GM19397 (cell line): ENCODE results near the gene PLAAT5.

ENCODE experiments used
- ATAC-seq: cut with Tn5 transposase; IDR thresholded peaks from one replicate; pipeline ENCODE4 v1.9.1; 2021; ENCODE audit warnings: mild to moderate bottlenecking, moderate library complexity; ENCODE audit not compliant: unreplicated experiment

Gene PLAAT5

GRCh38 chr11:63516109-63516508 is 25.1 kb upstream of the PLAAT5 start:
- ATAC-seq = no peak

GRCh38 chr11:63512816-63513215 is 21.8 kb upstream of the PLAAT5 start:
- ATAC-seq = no peak

GRCh38 chr11:63511048-63511748 is 20.2 kb upstream of the PLAAT5 start:
- ATAC-seq = no peak

- ATAC-seq = no peak
Observed at GRCh38 chr11:63510360-63511047, 19.5 kb upstream of the PLAAT5 start.

- no peak for ATAC-seq
Observed at GRCh38 chr11:63508745-63509144, 17.8 kb upstream of the PLAAT5 start.

- no peak for ATAC-seq
Observed at GRCh38 chr11:63508009-63508408, 17.0 kb upstream of the PLAAT5 start.

- no peak for ATAC-seq
Observed at GRCh38 chr11:63507511-63507910, 16.5 kb upstream of the PLAAT5 start.

GRCh38 chr11:63506876-63507275 is 15.9 kb upstream of the PLAAT5 start:
- no peak for ATAC-seq

- ATAC-seq = no peak
Observed at GRCh38 chr11:63505857-63506528, 15.0 kb upstream of the PLAAT5 start, which contains the start of gene LGALS12. TSS of gene LGALS12 (plus strand) at chr11:63506084. CDS start at chr11:63506459, 375 bp downstream.

- no peak for ATAC-seq
Observed at GRCh38 chr11:63504933-63505586, 14.1 kb upstream of the PLAAT5 start.

GRCh38 chr11:63504054-63504453 is 13.1 kb upstream of the PLAAT5 start:
- no peak for ATAC-seq

GRCh38 chr11:63503492-63503891 is 12.5 kb upstream of the PLAAT5 start:
- ATAC-seq = no peak

GRCh38 chr11:63502252-63502820 is 11.4 kb upstream of the PLAAT5 start:
- no peak for ATAC-seq

GRCh38 chr11:63501236-63501635 is 10.3 kb upstream of the PLAAT5 start:
- no peak for ATAC-seq

- ATAC-seq = no peak
Observed at GRCh38 chr11:63499874-63500273, 8.9 kb upstream of the PLAAT5 start.

GRCh38 chr11:63494975-63495374 is 4.0 kb upstream of the PLAAT5 start:
- ATAC-seq = no peak

GRCh38 chr11:63493127-63493526 is 2.2 kb upstream of the PLAAT5 start:
- no peak for ATAC-seq

GRCh38 chr11:63492441-63492840 is 1.5 kb upstream of the PLAAT5 start:
- no peak for ATAC-seq

- no peak for ATAC-seq
Observed at GRCh38 chr11:63491636-63492372, 837 bp upstream of the PLAAT5 start.

- no peak for ATAC-seq
Observed at GRCh38 chr11:63491240-63491587, 247 bp upstream of the PLAAT5 start.
